SU-DHL-6 (cell line): Measurements from ENCODE around the gene TXNRD3.

ENCODE experiments used
- H2AFZ ChIP-seq: fragments of 200-600 bp; sonication (generic); 2 replicates; pipeline ENCODE4 v1.6.1; 2014; ENCODE audit warnings: low read depth, mild to moderate bottlenecking, moderate library complexity, mixed read lengths, antibody characterized with exemption, low read length; ENCODE audit not compliant: severe bottlenecking
- H3F3A ChIP-seq: fragments of 200-600 bp; shearing (Covaris generic); 2 replicates; pipeline ENCODE4 v1.6.0; 2016; ENCODE audit warnings: antibody characterized with exemption, mild to moderate bottlenecking; ENCODE audit not compliant: insufficient read depth
- H3K27ac ChIP-seq: fragments of 200-600 bp; sonication (generic); 2 replicates; pipeline ENCODE4 v1.5.1; 2016; ENCODE audit warnings: low read depth, mild to moderate bottlenecking, low read length, moderate library complexity, mixed read lengths
- H3K27me3 ChIP-seq: fragments of 200-600 bp; sonication (generic), shearing (Covaris generic); 2 replicates; pipeline ENCODE4 v1.6.0; 2014; ENCODE audit warnings: mild to moderate bottlenecking, low read length
- H3K36me3 ChIP-seq: fragments of 200-600 bp; sonication (generic); 2 replicates; pipeline ENCODE4 v1.6.1; 2014; ENCODE audit warnings: mild to moderate bottlenecking, low read length, mixed read lengths
- H3K4me2 ChIP-seq: fragments of 300-600, 200-600 bp; shearing (Covaris generic), sonication (generic); 2 replicates; pipeline ENCODE4 v1.6.0; 2014; ENCODE audit warnings: low read length, low read depth, mild to moderate bottlenecking; ENCODE audit not compliant: poor library complexity, severe bottlenecking
- H3K4me3 ChIP-seq: fragments of 200-600 bp; sonication (generic); 2 replicates; pipeline ENCODE4 v1.5.1; 2014; ENCODE audit warnings: antibody characterized with exemption, low read length, mild to moderate bottlenecking, mixed read lengths; ENCODE audit not compliant: insufficient read depth, poor library complexity, severe bottlenecking
- H3K79me2 ChIP-seq: fragments of 200-600 bp; sonication (generic); 2 replicates; pipeline ENCODE4 v1.6.1; 2014; ENCODE audit warnings: mild to moderate bottlenecking, low read length, moderate library complexity; ENCODE audit not compliant: insufficient read depth
- H3K9ac ChIP-seq: fragments of 200-600 bp; sonication (generic); 2 replicates; pipeline ENCODE4 v1.7.0; 2014; ENCODE audit warnings: mild to moderate bottlenecking, low read length
- H3K9me2 ChIP-seq: fragments of 200-600 bp; sonication (generic); replicated peaks from 2 replicates; pipeline ENCODE4 v1.6.1; 2014; ENCODE audit warnings: low read length; ENCODE audit not compliant: insufficient read depth
- H3K9me3 ChIP-seq: fragments of 200-600 bp; sonication (generic); 2 replicates; pipeline ENCODE4 v1.6.1; 2014; ENCODE audit warnings: low read length, mixed read lengths; ENCODE audit not compliant: insufficient read depth
- H4K20me1 ChIP-seq: fragments of 200-600 bp; sonication (generic); 2 replicates; pipeline ENCODE4 v1.6.1; 2014; ENCODE audit warnings: low read depth, mild to moderate bottlenecking, antibody characterized with exemption, low read length, moderate library complexity, mixed read lengths
- CTCF ChIP-seq: fragments of 200-600 bp; sonication (generic); IDR thresholded peaks from one replicate; pipeline ENCODE4 v1.5.1; 2017; ENCODE audit warnings: antibody characterized with exemption, mild to moderate bottlenecking, low read length, moderate library complexity; ENCODE audit not compliant: insufficient read depth, poor library complexity, severe bottlenecking
- EZH2phosphoT487 ChIP-seq: fragments of 200-600 bp; sonication (generic), shearing (Covaris generic); conservative IDR thresholded peaks from 2 replicates; pipeline ENCODE4 v1.6.1; 2018; ENCODE audit warnings: mild to moderate bottlenecking, antibody characterized with exemption, low read length, moderate library complexity, mixed read lengths

TXNRD3 gene

DNA sequence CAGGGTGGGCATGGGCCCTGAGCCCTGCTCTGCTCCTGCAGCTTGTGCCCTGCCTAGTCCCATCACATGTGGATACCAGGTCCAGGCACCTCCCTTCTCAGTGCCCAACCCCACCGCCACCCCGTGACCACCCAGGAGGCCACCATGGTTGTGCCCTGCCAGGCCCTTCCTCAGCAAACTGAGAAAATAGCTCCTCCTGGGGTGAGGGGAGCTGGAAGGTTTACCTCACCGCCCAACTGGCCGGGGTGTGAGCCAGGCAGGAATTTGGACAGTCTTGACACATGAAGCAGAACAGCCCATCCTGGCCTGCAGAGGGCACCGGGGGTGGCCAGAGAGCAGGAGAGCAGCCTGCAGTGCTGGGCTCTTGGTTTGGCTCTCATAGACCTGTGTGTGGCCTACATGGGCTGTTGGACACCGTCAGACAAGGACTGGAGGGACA, 84.8 kb downstream of the TXNRD3 start:
- Histone ChIP-seq H2AFZ (no peak overlapping the region), H3K9me3 (no peaks in the 10 kb centered on the region), H3K9me2 (no peaks in the 10 kb centered on the region), H3F3A (no peaks in the 10 kb centered on the region), H3K79me2 (no peaks in the 10 kb centered on the region), H3K36me3 (no peaks in the 10 kb centered on the region), H3K27me3 (no peaks in the 10 kb centered on the region), H3K27ac (no peak overlapping the region), H3K9ac (no peak overlapping the region), H3K4me3 (no peak overlapping the region), H4K20me1 (no peaks in the 10 kb centered on the region), H3K4me2 (no peak overlapping the region)
- no peak for TF ChIP-seq CTCF
- no peak for TF ChIP-seq EZH2phosphoT487

- no peak overlapping the region for H3K27ac ChIP-seq
- no peak overlapping the region for H3K9ac ChIP-seq
- no peaks in the 10 kb centered on the region for H3K9me2 ChIP-seq
- no peaks in the 10 kb centered on the region for H3K79me2 ChIP-seq
- no peaks in the 10 kb centered on the region for H3K36me3 ChIP-seq
- TF ChIP-seq CTCF (no peak), EZH2phosphoT487 (no peak)
- no peaks in the 10 kb centered on the region for H3F3A ChIP-seq
- H3K27me3 ChIP-seq: no peaks in the 10 kb centered on the region
- H3K4me2 ChIP-seq: no peak overlapping the region
- H3K9me3 ChIP-seq: no peaks in the 10 kb centered on the region
- H2AFZ ChIP-seq: no peak overlapping the region
- H4K20me1 ChIP-seq: no peaks in the 10 kb centered on the region
- no peak overlapping the region for H3K4me3 ChIP-seq
These were observed 85.4 kb downstream of the TXNRD3 start for GRCh38 chr3:126569390-126569975.

GRCh38 chr3:126568776-126569342, 86.1 kb downstream of the TXNRD3 start:
- H3K9ac ChIP-seq: no peak overlapping the region
- no peak overlapping the region for H3K4me2 ChIP-seq
- H3K4me3 ChIP-seq: no peak overlapping the region

More at GRCh38 chr3:126568776-126569342, 86.1 kb downstream of the TXNRD3 start:
- no peak overlapping the region for H3K27ac ChIP-seq
- H3F3A ChIP-seq: no peaks in the 10 kb centered on the region
- no peak overlapping the region for H2AFZ ChIP-seq
- no peaks in the 10 kb centered on the region for H3K27me3 ChIP-seq
- H3K36me3 ChIP-seq: no peaks in the 10 kb centered on the region
- H4K20me1 ChIP-seq: no peaks in the 10 kb centered on the region
- no peak for TF ChIP-seq EZH2phosphoT487
- TF ChIP-seq CTCF: no peak
- H3K9me3 ChIP-seq: no peaks in the 10 kb centered on the region
- no peaks in the 10 kb centered on the region for H3K79me2 ChIP-seq
- no peaks in the 10 kb centered on the region for H3K9me2 ChIP-seq
